H9 (cell line): ENCODE measurements around the gene RNU6-9. TPM values are rescaled to one million over a fixed set of nuclear protein-coding genes. Genes with fewer than 3 reads are reported as not detected.
"Not testable (repeated sequence)": the region's sequence is repeated elsewhere in the genome, so short reads cannot be mapped to it uniquely, and the experiment has no call there.

ENCODE experiments used
- DNase-seq: peaks from one replicate; pipeline ENCODE4 v3.0.0-alpha.2; 2017
- H2AFZ ChIP-seq: one replicate; pipeline ENCODE4 v1.6.1; 2013; ENCODE audit warnings: mild to moderate bottlenecking, low read length, control low read depth, moderate library complexity
- H2AK5ac ChIP-seq: 2 replicates; pipeline ENCODE4 v1.6.1; 2013; ENCODE audit warnings: low read length, control low read depth, mixed read lengths; ENCODE audit not compliant: insufficient read length
- H2BK120ac ChIP-seq: one replicate; pipeline ENCODE4 v1.6.1; 2013; ENCODE audit warnings: low read depth, mild to moderate bottlenecking, low read length, control low read depth, inconsistent platforms; ENCODE audit not compliant: poor library complexity, severe bottlenecking
- H2BK12ac ChIP-seq: 2 replicates; pipeline ENCODE4 v1.6.1; 2013; ENCODE audit warnings: low read length, control low read depth, mixed read lengths, low read depth; ENCODE audit not compliant: insufficient read length
- H2BK15ac ChIP-seq: 2 replicates; pipeline ENCODE4 v1.6.1; 2013; ENCODE audit warnings: low read depth, low read length, control low read depth
- H2BK20ac ChIP-seq: one replicate; pipeline ENCODE4 v1.6.1; 2013; ENCODE audit warnings: low read depth, mild to moderate bottlenecking, low read length, control low read depth, inconsistent platforms; ENCODE audit not compliant: poor library complexity, severe bottlenecking
- H2BK5ac ChIP-seq: 2 replicates; pipeline ENCODE4 v1.6.1; 2013; ENCODE audit warnings: low read length, control low read depth, mixed read lengths; ENCODE audit not compliant: insufficient read length
- H3K14ac ChIP-seq: 2 replicates; pipeline ENCODE4 v1.6.1; 2013; ENCODE audit warnings: low read length, control low read depth; ENCODE audit not compliant: insufficient read depth
- H3K18ac ChIP-seq: 2 replicates; pipeline ENCODE4 v1.6.1; 2013; ENCODE audit warnings: low read depth, mild to moderate bottlenecking, mixed read lengths, low read length, control low read depth; ENCODE audit not compliant: insufficient read length
- H3K23ac ChIP-seq: 2 replicates; pipeline ENCODE4 v1.6.1; 2013; ENCODE audit warnings: low read length, control low read depth, mixed read lengths, low read depth; ENCODE audit not compliant: insufficient read length
- H3K23me2 ChIP-seq: 2 replicates; pipeline ENCODE4 v1.6.1; 2013; ENCODE audit warnings: low read depth, mild to moderate bottlenecking, mixed read lengths, low read length, control low read depth; ENCODE audit not compliant: insufficient read length, poor library complexity, severe bottlenecking
- H3K27ac ChIP-seq: 2 replicates; pipeline ENCODE4 v1.5.1; 2013; ENCODE audit warnings: low read length, control low read depth, mixed read lengths, low read depth; ENCODE audit not compliant: insufficient read length
- H3K27me3 ChIP-seq: 2 replicates; pipeline ENCODE4 v1.6.1; 2013; ENCODE audit warnings: low read length, control low read depth, inconsistent platforms; ENCODE audit not compliant: insufficient read depth
- H3K4ac ChIP-seq: 2 replicates; pipeline ENCODE4 v1.6.1; 2013; ENCODE audit warnings: low read depth, mild to moderate bottlenecking, control low read depth, inconsistent platforms, low read length, moderate library complexity
- H3K4me1 ChIP-seq: 2 replicates; pipeline ENCODE4 v1.6.1; 2013; ENCODE audit warnings: low read length, control low read depth, inconsistent platforms; ENCODE audit not compliant: insufficient read depth
- H3K4me2 ChIP-seq: 2 replicates; pipeline ENCODE4 v1.6.1; 2013; ENCODE audit warnings: low read length, control low read depth, mixed read lengths; ENCODE audit not compliant: insufficient read length, insufficient read depth
- H3K56ac ChIP-seq: 2 replicates; pipeline ENCODE4 v1.6.1; 2013; ENCODE audit warnings: low read depth, mild to moderate bottlenecking, mixed read lengths, low read length, control low read depth; ENCODE audit not compliant: insufficient read length
- H3K79me1 ChIP-seq: 2 replicates; pipeline ENCODE4 v1.6.1; 2013; ENCODE audit warnings: low read depth, mild to moderate bottlenecking, moderate library complexity, low read length, control low read depth, inconsistent platforms; ENCODE audit not compliant: insufficient read depth, poor library complexity, severe bottlenecking
- H3K79me2 ChIP-seq: 2 replicates; pipeline ENCODE4 v1.6.1; 2013; ENCODE audit warnings: low read length, control low read depth, inconsistent platforms; ENCODE audit not compliant: insufficient read depth
- H3K9ac ChIP-seq: 2 replicates; pipeline ENCODE4 v1.6.1; 2013; ENCODE audit warnings: low read length, control low read depth, mixed read lengths; ENCODE audit not compliant: insufficient read length; ENCODE audit errors: extremely low read depth
- H3K9me3 ChIP-seq: one replicate; pipeline ENCODE4 v1.6.1; 2013; ENCODE audit warnings: low read depth, low read length, inconsistent platforms; ENCODE audit not compliant: control insufficient read depth
- H3T11ph ChIP-seq: one replicate; pipeline ENCODE4 v1.6.1; 2013; ENCODE audit warnings: mild to moderate bottlenecking, low read length, control low read depth, inconsistent platforms
- H4K20me1 ChIP-seq: one replicate; pipeline ENCODE4 v1.6.1; 2013; ENCODE audit not compliant: control insufficient read depth, insufficient read length, insufficient read depth
- H4K5ac ChIP-seq: 2 replicates; pipeline ENCODE4 v1.6.1; 2013; ENCODE audit warnings: low read depth, mild to moderate bottlenecking, mixed read lengths, low read length, control low read depth; ENCODE audit not compliant: insufficient read length
- H4K8ac ChIP-seq: replicated peaks from 2 replicates; pipeline ENCODE4 v1.6.1; 2013; ENCODE audit warnings: low read length, control low read depth, mixed read lengths, low read depth; ENCODE audit not compliant: insufficient read length
- H4K91ac ChIP-seq: 2 replicates; pipeline ENCODE4 v1.6.1; 2013; ENCODE audit warnings: low read depth, mild to moderate bottlenecking, moderate library complexity, mixed read lengths, low read length, control low read depth; ENCODE audit not compliant: insufficient read length
- H3K27ac Mint-ChIP-seq, 3 experiments: 2 replicates in 2 of 3; 3 replicates in 1 of 3; pipeline ENCODE4 v1.8.0; 2020 to 2021; ENCODE audit warnings: mixed read lengths in 3 of 3, mild to moderate bottlenecking in 1 of 3, moderate library complexity in 1 of 3
- H3K27me3 Mint-ChIP-seq: 2 replicates; pipeline ENCODE4 v1.8.0; 2021; ENCODE audit warnings: low read depth, mild to moderate bottlenecking, moderate library complexity, mixed read lengths
- H3K36me3 Mint-ChIP-seq, 3 experiments: 2 replicates in 2 of 3; 3 replicates in 1 of 3; pipeline ENCODE4 v1.8.0; 2020 to 2021; ENCODE audit warnings: low read depth in 3 of 3, mixed read lengths in 3 of 3; ENCODE audit not compliant: insufficient read depth in 1 of 3
- H3K4me1 Mint-ChIP-seq, 2 experiments: 2 replicates each; pipeline ENCODE4 v1.8.0; 2020; ENCODE audit warnings: mixed read lengths in 2 of 2
- H3K4me3 Mint-ChIP-seq, 2 experiments: 2 replicates in 1 of 2; 3 replicates in 1 of 2; pipeline ENCODE4 v1.8.0; 2020 to 2021; ENCODE audit warnings: mild to moderate bottlenecking in 2 of 2, mixed read lengths in 2 of 2, moderate library complexity in 1 of 2
- H3K9me3 Mint-ChIP-seq, 2 experiments: 2 replicates in 1 of 2; 3 replicates in 1 of 2; pipeline ENCODE4 v1.8.0; 2020; ENCODE audit warnings: mild to moderate bottlenecking in 2 of 2, mixed read lengths in 2 of 2, moderate library complexity in 1 of 2
- WGBS: extraction: QIAGEN DNeasy Blood & Tissue Kit; methylation state at CpG from one replicate; pipeline ENCODE4 v1.1.7; 2013; ENCODE audit warnings: missing lambda C conversion rate, low lambda C conversion rate, mixed read lengths; ENCODE audit not compliant: insufficient read length; ENCODE audit errors: extremely low coverage; 5-methylcytosine and 5-hydroxymethylcytosine counted together
- total RNA-seq: library from RNA; stranded (reverse); gene quantifications from 2 replicates; pipeline ENCODE4 v1.2.1, GENCODE V29; 2021

RNU6-9 gene
- total RNA-seq, 1 experiment from 2014 or later = not detected

GRCh38 chr19:878751-879561, 14.3 kb upstream of the RNU6-9 start:
- no CpG with 5 or more reads among the region's 24 CpGs for WGBS
- not testable (repeated sequence) for H3K23ac ChIP-seq, H2AK5ac ChIP-seq, H2AFZ ChIP-seq, H3T11ph ChIP-seq, H3K9me3 Mint-ChIP-seq, H4K8ac ChIP-seq, H3K4me2 ChIP-seq, H3K79me2 ChIP-seq, H3K14ac ChIP-seq, H3K4me1 Mint-ChIP-seq, DNase-seq, H2BK5ac ChIP-seq, H3K79me1 ChIP-seq, H3K18ac ChIP-seq, H3K4ac ChIP-seq, H3K27me3 ChIP-seq, H3K4me1 ChIP-seq, H2BK15ac ChIP-seq, H4K5ac ChIP-seq, H2BK12ac ChIP-seq, H2BK120ac ChIP-seq, H3K9ac ChIP-seq, H4K20me1 ChIP-seq, H3K23me2 ChIP-seq, H3K56ac ChIP-seq, H3K9me3 ChIP-seq, H4K91ac ChIP-seq, H2BK20ac ChIP-seq, H3K27me3 Mint-ChIP-seq, H3K27ac Mint-ChIP-seq, H3K27ac ChIP-seq
- H3K36me3 Mint-ChIP-seq = peaks cover 32 to 59% (median 45%) of the 10 kb centered on the region in 3 experiments
- H3K4me3 Mint-ChIP-seq = peak overlapping the region in 1 of 2 experiments; percentile 10; a peak in 1 of 5 replicates
